Panc1 (cell line): ENCODE data around the gene HMCN2. TPM values are rescaled to one million over a fixed set of nuclear protein-coding genes. Genes with fewer than 3 reads are reported as not detected.

Experiments used
- ATAC-seq: fragments of 200-7000 bp; cut with Tn5 transposase; 2 replicates; pipeline ENCODE4 v1.9.1; 2020; ENCODE audit warnings: mild to moderate bottlenecking, moderate library complexity
- BruUV-seq: library from RNA; stranded (reverse); fragments of 400-500 nt; replicated peaks from 2 replicates; lab custom pipeline; 2021; lab: Mats Ljungman, UMichigan
- CTCF ChIA-PET: fragments of 300-600 bp; sonication (Branson Sonifier 250); formaldehyde crosslinking; loops from one replicate; lab custom pipeline; 2022; ENCODE audit warnings: antibody characterized with exemption; lab: Charles Lee
- POLR2A ChIA-PET: fragments of 300-600 bp; sonication (Branson Sonifier 250); formaldehyde crosslinking; loops from one replicate; lab custom pipeline; 2022; ENCODE audit warnings: antibody characterized with exemption; lab: Charles Lee
- DNase-seq: peaks from one replicate; pipeline ENCODE4 v3.0.0-alpha.2; 2010; ENCODE audit warnings: low read depth, low spot score
- H3K27ac ChIP-seq: 2 replicates; pipeline ENCODE4 v1.5.1; 2011; ENCODE audit warnings: mild to moderate bottlenecking, low read length, inconsistent platforms
- H3K27me3 ChIP-seq: fragments of 200-500 bp; sonication (Bioruptor generic); 2 replicates; pipeline ENCODE4 v1.6.0; 2014; ENCODE audit warnings: low read length, inconsistent platforms; ENCODE audit not compliant: control insufficient read depth, insufficient read depth
- H3K36me3 ChIP-seq: fragments of 200-500 bp; sonication (Bioruptor generic); 2 replicates; pipeline ENCODE4 v1.5.1; 2014; ENCODE audit warnings: inconsistent platforms, mild to moderate bottlenecking, low read length, moderate library complexity; ENCODE audit not compliant: control insufficient read depth, insufficient read depth
- H3K4me1 ChIP-seq: 2 replicates; pipeline ENCODE4 v1.5.1; 2011; ENCODE audit warnings: inconsistent platforms, mild to moderate bottlenecking, low read length, moderate library complexity; ENCODE audit not compliant: control insufficient read depth, insufficient read depth
- H3K4me3 ChIP-seq, 2 experiments: 2 replicates each; pipeline ENCODE4 v1.5.1; 2011 to 2012; ENCODE audit warnings: low read depth in 2 of 2, low read length in 2 of 2, mild to moderate bottlenecking in 2 of 2, inconsistent platforms in 1 of 2, moderate library complexity in 1 of 2
- H3K9me3 ChIP-seq: fragments of 200-500 bp; sonication (Bioruptor generic); 2 replicates; pipeline ENCODE4 v1.5.1; 2014; ENCODE audit warnings: low read depth, mild to moderate bottlenecking, inconsistent platforms, low read length, moderate library complexity; ENCODE audit not compliant: control insufficient read depth, insufficient read depth
- CTCF ChIP-seq: fragments of 450-650 bp; IDR thresholded peaks from 2 replicates; pipeline ENCODE4 v1.5.1; 2017; ENCODE audit warnings: mild to moderate bottlenecking
- POLR2AphosphoS5 ChIP-seq: IDR thresholded peaks from 2 replicates; pipeline ENCODE4 v1.6.1; 2012; ENCODE audit warnings: mild to moderate bottlenecking, low read depth, low read length, moderate library complexity
- REST ChIP-seq, 2 experiments: IDR thresholded peaks; 2 replicates each; pipeline ENCODE4 v1.6.1; 2011 to 2012; ENCODE audit warnings: low read depth in 2 of 2, control low read depth in 1 of 2, low read length in 1 of 2, mild to moderate bottlenecking in 1 of 2, moderate library complexity in 1 of 2; ENCODE audit not compliant: insufficient read depth in 1 of 2
- SIN3A ChIP-seq: IDR thresholded peaks from 2 replicates; pipeline ENCODE4 v1.6.1; 2012; ENCODE audit warnings: low read depth, mild to moderate bottlenecking, low read length, moderate library complexity, borderline replicate concordance; ENCODE audit not compliant: insufficient read depth
- TCF7L2 ChIP-seq: IDR thresholded peaks from 2 replicates; pipeline ENCODE4 v1.6.1; 2011; ENCODE audit warnings: mild to moderate bottlenecking, low read depth, low read length, inconsistent platforms
- in situ Hi-C: cut with HindIII; loops from 2 replicates; pipeline ENCODE4 v1.10.0; 2016; ENCODE audit warnings: low sequenced_read_pairs, low pct_unique_long_range_greater_than_20kb
- intact Hi-C: fragments of 100-400 bp; cut with micrococcal nuclease; formaldehyde crosslinking; loops from one replicate; pipeline ENCODE4 v1.10.0; 2022; ENCODE audit not compliant: unreplicated experiment
- total RNA-seq: library from RNA; stranded (reverse); gene quantifications from one replicate; pipeline ENCODE4 v1.2.1, GENCODE V29; 2021; ENCODE audit not compliant: unreplicated experiment

The HMCN2 gene
- total RNA-seq, 1 experiment from 2014 or later: 0.05 TPM

DNA sequence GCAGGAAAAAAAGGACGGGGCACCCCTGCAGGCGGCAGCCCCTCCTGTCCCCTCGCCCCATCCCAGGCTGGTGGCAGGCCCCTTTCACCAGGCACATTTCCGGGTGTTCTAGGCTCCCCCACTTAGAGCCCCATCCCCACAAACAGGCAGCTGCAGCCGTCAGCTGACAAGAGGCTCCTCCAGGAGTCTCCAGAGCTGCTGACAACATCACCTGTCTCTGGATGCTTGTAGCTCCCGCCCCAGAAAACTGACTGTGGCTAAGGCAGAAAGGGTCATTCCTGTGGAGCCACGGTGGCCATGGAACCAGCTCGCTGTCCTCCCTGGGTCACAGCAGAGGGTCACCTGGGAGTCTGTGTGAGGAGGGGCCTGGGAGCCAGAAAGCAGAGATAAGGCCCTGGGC is 50.9 kb downstream of the HMCN2 start:
- ATAC-seq (no peak), DNase-seq (no peak)
- Histone ChIP-seq H3K27me3 (no peaks in the 10 kb centered on the region), H3K4me1 (peaks cover 8% of the 10 kb centered on the region), H3K9me3 (no peaks in the 10 kb centered on the region), H3K4me3 (no peak overlapping the region), H3K27ac (no peak overlapping the region), H3K36me3 (no peaks in the 10 kb centered on the region)
- TF ChIP-seq REST (IDR thresholded peaks at IDR 0.05; ENCODE audit: insufficient read depth in 1 of 2, low read depth in 2 of 2, low read length in 1 of 2) (no peak), POLR2AphosphoS5 (no peak), SIN3A (no peak), TCF7L2 (no peak), CTCF (no peak)
- no TSS peak for BruUV-seq
- ChIA-PET POLR2A (no interaction called here), CTCF (no interaction called here)
- in situ Hi-C loops: no loop called here
- intact Hi-C loops: no loop called here

DNA sequence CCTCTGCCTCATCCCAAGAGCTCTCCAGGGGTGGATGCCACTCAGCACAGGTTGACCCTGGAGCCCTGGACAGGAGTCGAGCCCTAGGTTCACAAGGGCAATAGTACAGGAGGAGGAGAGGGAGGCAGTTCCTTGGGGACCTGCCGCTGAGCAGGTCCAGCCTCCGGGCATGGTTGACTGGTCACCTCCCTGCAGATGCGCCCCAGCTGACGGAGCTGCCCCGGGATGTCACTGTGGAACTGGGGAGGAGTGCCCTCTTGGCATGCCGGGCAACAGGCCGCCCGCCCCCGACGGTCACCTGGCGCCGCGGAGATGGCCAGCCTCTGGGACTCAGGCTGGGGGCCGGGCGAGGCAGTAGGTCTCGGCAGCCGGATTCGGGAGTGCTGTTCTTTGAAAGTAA is 53.7 kb downstream of the HMCN2 start:
- no peak overlapping the region for H3K27ac ChIP-seq
- H3K27me3 ChIP-seq: peaks cover 3% of the 10 kb centered on the region; the same call in 1 of the 2 replicates
- no peaks in the 10 kb centered on the region for H3K9me3 ChIP-seq
- intact Hi-C loops: no loop called here
- no peak for DNase-seq
- BruUV-seq: no TSS peak
- H3K4me1 ChIP-seq: peaks cover 8% of the 10 kb centered on the region
- in situ Hi-C loops: no loop called here
- ChIA-PET POLR2A (no interaction called here), CTCF (no interaction called here)
- ATAC-seq: no peak
- TF ChIP-seq SIN3A (no peak), TCF7L2 (no peak), CTCF (no peak), REST (IDR thresholded peaks at IDR 0.05; ENCODE audit: insufficient read depth in 1 of 2, low read depth in 2 of 2, low read length in 1 of 2) (no peak)
- H3K36me3 ChIP-seq: no peaks in the 10 kb centered on the region
- no peak overlapping the region for H3K4me3 ChIP-seq
